Smooth muscle cell (in vitro differentiated cells): Measurements from ENCODE around the gene NPW. TPM values are rescaled to one million over a fixed set of nuclear protein-coding genes. Genes with fewer than 3 reads are reported as not detected.

Experiments
- DNase-seq: peaks from one replicate; lab custom pipeline; 2025; ENCODE audit not compliant: unreplicated experiment; lab: John Stamatoyannopoulos, UW
- H2AFZ ChIP-seq: fragments of 200-600 bp; sonication (generic); 2 replicates; pipeline ENCODE4 v1.6.0; 2016; ENCODE audit warnings: antibody characterized with exemption, low read depth, mild to moderate bottlenecking
- H3F3A ChIP-seq: fragments of 200-600 bp; sonication (generic); 2 replicates; pipeline ENCODE4 v1.6.0; 2017; ENCODE audit warnings: antibody characterized with exemption, low read depth
- H3K27ac ChIP-seq: fragments of 200-600 bp; sonication (generic); 2 replicates; pipeline ENCODE4 v1.5.1; 2016; ENCODE audit warnings: low read depth, mild to moderate bottlenecking
- H3K27me3 ChIP-seq: fragments of 200-600 bp; sonication (generic); 2 replicates; pipeline ENCODE4 v1.6.1; 2016; ENCODE audit warnings: low read depth, mild to moderate bottlenecking
- H3K36me3 ChIP-seq: fragments of 200-600 bp; sonication (generic); 2 replicates; pipeline ENCODE4 v1.5.1; 2016; ENCODE audit warnings: low read depth
- H3K4me1 ChIP-seq: fragments of 200-600 bp; sonication (generic); 2 replicates; pipeline ENCODE4 v1.5.1; 2016; ENCODE audit warnings: low read depth
- H3K4me2 ChIP-seq: fragments of 200-600 bp; sonication (generic); 2 replicates; pipeline ENCODE4 v1.6.0; 2016; ENCODE audit warnings: mild to moderate bottlenecking
- H3K4me3 ChIP-seq: fragments of 200-600 bp; sonication (generic); 2 replicates; pipeline ENCODE4 v1.5.1; 2016; ENCODE audit warnings: mild to moderate bottlenecking
- H3K79me2 ChIP-seq: fragments of 200-600 bp; sonication (generic); 2 replicates; pipeline ENCODE4 v1.6.0; 2016; ENCODE audit warnings: low read depth, mild to moderate bottlenecking
- H3K9ac ChIP-seq: fragments of 200-600 bp; sonication (generic); 2 replicates; pipeline ENCODE4 v1.6.0; 2016; ENCODE audit warnings: low read depth
- H3K9me3 ChIP-seq: fragments of 200-600 bp; sonication (generic); replicated peaks from 2 replicates; pipeline ENCODE4 v1.5.1; 2016; ENCODE audit warnings: low read depth
- H4K20me1 ChIP-seq: fragments of 200-600 bp; sonication (generic); 2 replicates; pipeline ENCODE4 v1.6.0; 2016; ENCODE audit warnings: low read depth
- CTCF ChIP-seq: fragments of 200-600 bp; sonication (generic); IDR thresholded peaks from 2 replicates; pipeline ENCODE4 v1.5.1; 2017; ENCODE audit warnings: borderline replicate concordance, mild to moderate bottlenecking, antibody characterized with exemption; ENCODE audit not compliant: insufficient read depth, poor library complexity, severe bottlenecking
- WGBS: methylation state at CpG from one replicate; pipeline ENCODE4 v1.1.7; 2016; ENCODE audit warnings: low lambda C conversion rate; 5-methylcytosine and 5-hydroxymethylcytosine counted together
- polyA plus RNA-seq: library from polyadenylated mRNA; unstranded; fragments of >200 nt; fragmentation: Nextera tagmentation; extraction: Ambion mirVana; gene quantifications from 2 replicates; pipeline ENCODE4 v1.2.1, GENCODE V29; 2016
- total RNA-seq: library from RNA; depleted of rRNA; stranded (reverse); fragments of >200 nt; gene quantifications from 2 replicates; pipeline ENCODE4 v1.2.3, GENCODE V29; 2014

Gene NPW
- total RNA-seq = 13.1 and 30.9 TPM in 2 replicates
- polyA plus RNA-seq = 185 and 193 TPM in 2 replicates

DNA sequence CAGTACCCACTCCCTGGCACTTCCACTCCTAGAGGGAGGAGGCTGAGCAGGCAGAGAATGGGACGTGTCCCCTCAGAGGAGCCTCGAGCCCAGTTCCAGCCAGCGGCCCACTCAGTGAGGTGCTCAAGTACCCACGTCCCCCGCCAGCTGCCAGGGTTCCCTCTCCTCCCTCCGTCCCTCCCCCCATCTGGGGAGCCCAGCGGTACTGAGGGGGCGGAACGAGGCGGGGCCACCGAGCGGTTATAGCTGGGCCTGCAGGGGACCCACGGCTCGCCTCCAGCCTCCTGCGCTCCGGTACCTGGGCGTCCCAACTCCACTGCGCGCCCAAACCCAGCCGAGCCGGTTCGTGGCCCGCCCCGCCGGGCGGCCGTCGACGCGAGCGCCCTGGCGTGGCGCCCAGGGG is at the start of gene NPW:
TSS of gene NPW (plus strand) at position 268 of the 403 bp plus-strand sequence.
- Histone ChIP-seq H4K20me1 (no peaks in the 10 kb centered on the region), H3K36me3 (no peaks in the 10 kb centered on the region), H3K27ac (no peak within 1 kb of the TSS), H3K4me2 (peak within 1 kb of the TSS; percentile 88), H3K27me3 (no peaks in the 10 kb centered on the region), H3K9ac (no peak within 1 kb of the TSS), H3K4me3 (peak within 1 kb of the TSS; percentile 38), H3K79me2 (no peaks in the 10 kb centered on the region), H3F3A (no peaks in the 10 kb centered on the region), H2AFZ (peak within 1 kb of the TSS; percentile 62), H3K4me1 (peaks cover 15% of the 10 kb centered on the region), H3K9me3 (no peaks in the 10 kb centered on the region)
- TF ChIP-seq CTCF = no peak
- DNase-seq = no peak
- 9% methylated on average over 29 of the region's 33 CpGs for WGBS

- Histone ChIP-seq H3K4me1 (peaks cover 5% of the 10 kb centered on the region), H3K79me2 (peaks cover 18% of the 10 kb centered on the region), H2AFZ (peak within 1 kb of the TSS; percentile 40), H3K27me3 (no peaks in the 10 kb centered on the region), H3K9me3 (no peaks in the 10 kb centered on the region), H3F3A (no peaks in the 10 kb centered on the region), H3K27ac (peak within 1 kb of the TSS; percentile 77), H3K9ac (peak within 1 kb of the TSS; percentile 86), H3K36me3 (no peaks in the 10 kb centered on the region), H3K4me2 (peak within 1 kb of the TSS; percentile 85), H4K20me1 (no peaks in the 10 kb centered on the region), H3K4me3 (peak within 1 kb of the TSS; percentile 79)
- under 1% methylated on average over 68 of the region's 78 CpGs for WGBS
- no peak for TF ChIP-seq CTCF
- DNase-seq = peak; percentile 81
These were observed 47.6 kb upstream of the NPW start, which contains the start of gene TBL3 for GRCh38 chr16:1971796-1972489. Gene TBL3, plus strand, starts transcription at chr16:1972053. Its CDS starts 112 bp downstream, at chr16:1972165.

DNA sequence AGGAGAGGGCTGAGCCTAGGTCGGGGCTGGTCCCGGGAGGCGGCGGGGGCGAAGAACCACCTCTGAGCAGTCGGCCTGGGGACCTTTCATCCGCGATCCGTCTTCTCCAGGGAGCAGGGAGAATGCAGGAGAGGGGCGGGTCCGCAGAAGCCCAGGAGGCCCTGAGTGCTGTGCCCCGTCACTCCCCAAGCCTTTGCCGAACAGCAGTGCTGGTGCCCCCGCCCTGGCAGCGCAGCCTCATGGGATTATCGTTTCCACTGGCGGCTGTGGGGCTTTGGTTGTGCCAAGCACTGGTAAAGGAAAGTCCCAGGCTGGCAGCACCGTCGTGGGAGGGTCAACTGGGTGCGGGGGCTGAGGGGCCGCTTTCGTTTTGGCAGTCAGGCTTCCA is 47.1 kb upstream of the NPW start:
- Histone ChIP-seq H3K36me3 (no peaks in the 10 kb centered on the region), H3K27me3 (no peaks in the 10 kb centered on the region), H2AFZ (no peak overlapping the region), H3K27ac (peak overlapping the region; percentile 77), H4K20me1 (no peaks in the 10 kb centered on the region), H3K4me3 (peak overlapping the region; percentile 79), H3K9ac (peak overlapping the region; percentile 86), H3K9me3 (no peaks in the 10 kb centered on the region), H3K4me2 (peak overlapping the region; percentile 85), H3K4me1 (peaks cover 5% of the 10 kb centered on the region), H3F3A (no peaks in the 10 kb centered on the region), H3K79me2 (peaks cover 18% of the 10 kb centered on the region)
- DNase-seq = no peak
- 9% methylated on average over 22 of the region's 22 CpGs for WGBS
- no peak for TF ChIP-seq CTCF
